ENCODE measurements around the gene E4F1. TPM values are rescaled to one million over a fixed set of nuclear protein-coding genes. Genes with fewer than 3 reads are reported as not detected.

The E4F1 gene
- total RNA-seq, 1 experiment from 2014 or later, result 30.1 TPM

DNA sequence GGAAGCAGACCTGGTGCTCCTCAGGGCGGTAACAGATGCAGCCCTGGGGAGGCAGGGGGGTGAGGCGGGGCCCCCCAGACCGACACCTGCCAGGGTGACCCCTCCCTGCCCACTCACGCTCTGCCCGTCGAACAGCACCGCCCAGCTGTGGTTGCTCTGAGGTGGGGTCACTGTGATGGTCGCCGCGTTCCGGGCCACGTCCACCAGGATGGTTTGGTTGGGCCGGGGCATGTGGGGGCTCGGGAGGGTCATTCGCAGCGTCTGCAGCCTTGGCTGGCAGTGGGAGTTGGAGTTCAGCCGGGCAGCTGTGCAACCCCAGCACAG, 13.4 kb upstream of the E4F1 start:
- ChIA-PET POLR2A (no interaction called here), CTCF (no interaction called here)
- Mint-ChIP-seq H3K4me3 (ENCODE audit: unreplicated experiment) (no peak overlapping the region), H3K4me1 (ENCODE audit: low read depth, unreplicated experiment) (peaks cover 7% of the 10 kb centered on the region), H3K27me3 (ENCODE audit: insufficient read depth, unreplicated experiment) (no peaks in the 10 kb centered on the region), H3K36me3 (ENCODE audit: insufficient read depth, unreplicated experiment) (peaks cover 71% of the 10 kb centered on the region), H3K9me3 (ENCODE audit: unreplicated experiment) (no peaks in the 10 kb centered on the region), H3K27ac (ENCODE audit: unreplicated experiment) (no peak overlapping the region)
- TF ChIP-seq CTCF (IDR thresholded peaks at IDR 0.05; ENCODE audit: insufficient read depth in 1 of 2, low read depth in 1 of 2, low read length in 1 of 2, severe bottlenecking in 1 of 2, unreplicated experiment in 1 of 2), result no peak
- Histone ChIP-seq H3K9me3 (no peaks in the 10 kb centered on the region), H3K4me3 (ENCODE audit: low read depth, low read length) (no peak overlapping the region), H3K4me1 (peaks cover 21% of the 10 kb centered on the region), H3K27me3 (replicated peaks; ENCODE audit: control insufficient read depth, insufficient read depth, low read length) (no peaks in the 10 kb centered on the region), H3K36me3 (ENCODE audit: control insufficient read depth, insufficient read depth, low read length) (peaks cover 6% of the 10 kb centered on the region)
- intact Hi-C loops (cut with micrococcal nuclease; ENCODE audit: unreplicated experiment), result no loop called here
- BruUV-seq (replicated peaks), result no TSS peak
- DNase-seq, result no peak

DNA sequence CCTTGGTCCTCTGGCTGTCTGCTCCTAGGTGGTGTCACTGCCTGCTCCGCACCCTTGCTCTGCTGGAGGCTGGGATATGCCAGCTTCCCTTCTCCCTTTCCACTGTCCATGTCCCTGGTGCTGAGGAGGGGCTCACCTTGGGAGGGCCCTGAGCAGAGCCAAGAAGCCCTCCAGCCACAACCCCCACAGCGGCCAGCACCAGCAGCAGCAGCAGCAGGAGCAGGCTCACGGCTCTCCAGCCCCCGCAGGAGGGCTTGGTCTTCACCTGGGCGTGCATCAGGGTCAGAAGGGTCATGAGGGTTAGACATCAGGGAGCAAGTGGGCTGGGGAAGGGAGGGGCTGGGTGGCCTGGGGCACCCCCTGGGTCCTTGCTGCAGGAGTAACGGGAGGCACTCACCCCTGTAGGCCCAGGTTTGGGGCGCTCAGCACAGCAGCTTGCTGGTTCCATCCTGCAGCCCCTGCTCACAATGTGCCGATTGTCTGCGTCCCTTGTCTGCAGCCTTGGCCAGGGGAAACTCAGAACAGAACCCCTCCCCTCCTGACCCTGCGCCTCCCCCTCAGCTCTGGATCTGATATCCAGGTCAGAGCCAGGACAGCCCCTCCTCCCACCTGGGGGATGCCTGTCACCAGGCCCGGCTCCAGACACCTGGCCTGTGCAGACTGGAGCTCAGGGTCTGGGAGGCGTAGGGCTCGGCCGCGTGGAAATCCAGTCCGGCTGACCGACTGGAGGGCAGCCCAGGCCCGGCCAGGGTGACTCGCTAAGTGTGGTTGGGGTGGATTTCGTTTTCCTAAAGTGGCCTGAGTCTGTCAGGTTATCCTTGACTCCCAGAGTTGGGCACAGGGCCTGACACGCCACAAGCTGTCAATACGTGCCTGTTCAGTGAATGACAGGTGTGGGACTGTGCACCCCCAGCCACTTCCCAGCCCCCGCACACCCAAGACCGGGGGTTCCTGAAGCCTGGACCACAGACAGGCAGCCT, 12.7 kb upstream of the E4F1 start, which contains the start of gene BRICD5:
TSS of gene BRICD5 (minus strand) at position 478 of the 980 bp plus-strand sequence. CDS start at position 448, 30 bp downstream.
- no peak within 1 kb of the TSS for H3K27ac Mint-ChIP-seq (ENCODE audit: unreplicated experiment)
- peaks cover 76% of the 10 kb centered on the region for H3K36me3 Mint-ChIP-seq (ENCODE audit: insufficient read depth, unreplicated experiment)
- ChIA-PET POLR2A (interaction anchor here (0.5 kb wide), 1 partner anchor 54 kb away, joined by 4 read pairs; no protein-coding TSS in a partner anchor), CTCF (interaction anchor here (0.6 kb wide), 1 partner anchor 16 kb away, joined by 4 read pairs; no protein-coding TSS in a partner anchor)
- no peaks in the 10 kb centered on the region for H3K9me3 Mint-ChIP-seq (ENCODE audit: unreplicated experiment)
- Histone ChIP-seq H3K4me1 (peaks cover 21% of the 10 kb centered on the region), H3K4me3 (ENCODE audit: low read depth, low read length) (no peak within 1 kb of the TSS), H3K27me3 (replicated peaks; ENCODE audit: control insufficient read depth, insufficient read depth, low read length) (no peaks in the 10 kb centered on the region), H3K9me3 (no peaks in the 10 kb centered on the region), H3K36me3 (ENCODE audit: control insufficient read depth, insufficient read depth, low read length) (peaks cover 6% of the 10 kb centered on the region)
- DNase-seq, result peak in 1 of 2 experiments; percentile 32
- BruUV-seq (replicated peaks), result no TSS peak
- intact Hi-C loops (cut with micrococcal nuclease; ENCODE audit: unreplicated experiment), result no loop called here
- H3K4me1 Mint-ChIP-seq (ENCODE audit: low read depth, unreplicated experiment), result peaks cover 7% of the 10 kb centered on the region
- no peaks in the 10 kb centered on the region for H3K27me3 Mint-ChIP-seq (ENCODE audit: insufficient read depth, unreplicated experiment)
- peak within 1 kb of the TSS; percentile 73 for H3K4me3 Mint-ChIP-seq (ENCODE audit: unreplicated experiment)
- no peak for TF ChIP-seq CTCF (IDR thresholded peaks at IDR 0.05; ENCODE audit: insufficient read depth in 1 of 2, low read depth in 1 of 2, low read length in 1 of 2, severe bottlenecking in 1 of 2, unreplicated experiment in 1 of 2)

- intact Hi-C loops (cut with micrococcal nuclease; ENCODE audit: unreplicated experiment), result no loop called here
- peak overlapping the region; percentile 73 for H3K4me3 Mint-ChIP-seq (ENCODE audit: unreplicated experiment)
- CTCF ChIA-PET, result no interaction called here
- peaks cover 7% of the 10 kb centered on the region for H3K4me1 Mint-ChIP-seq (ENCODE audit: low read depth, unreplicated experiment)
- H3K27me3 Mint-ChIP-seq (ENCODE audit: insufficient read depth, unreplicated experiment), result no peaks in the 10 kb centered on the region
- H3K27ac Mint-ChIP-seq (ENCODE audit: unreplicated experiment), result peak overlapping the region; percentile 66
- H3K9me3 Mint-ChIP-seq (ENCODE audit: unreplicated experiment), result no peaks in the 10 kb centered on the region
- TF ChIP-seq CTCF (IDR thresholded peaks at IDR 0.05; ENCODE audit: insufficient read depth in 1 of 2, low read depth in 1 of 2, low read length in 1 of 2, severe bottlenecking in 1 of 2, unreplicated experiment in 1 of 2), result no peak
- H3K36me3 ChIP-seq (ENCODE audit: control insufficient read depth, insufficient read depth, low read length), result peaks cover 6% of the 10 kb centered on the region
- H3K27me3 ChIP-seq (replicated peaks; ENCODE audit: control insufficient read depth, insufficient read depth, low read length), result no peaks in the 10 kb centered on the region
- peaks cover 71% of the 10 kb centered on the region for H3K36me3 Mint-ChIP-seq (ENCODE audit: insufficient read depth, unreplicated experiment)
- H3K9me3 ChIP-seq, result no peaks in the 10 kb centered on the region
- H3K4me3 ChIP-seq (ENCODE audit: low read depth, low read length), result no peak overlapping the region
- no TSS peak for BruUV-seq (replicated peaks)
- POLR2A ChIA-PET, result no interaction called here
- H3K4me1 ChIP-seq, result peaks cover 29% of the 10 kb centered on the region
- DNase-seq, result no peak
These were observed 11.5 kb upstream of the E4F1 start for GRCh38 chr16:2211923-2212347.

Data from Caco-2 (cell line).